ENCODE measurements around the gene CDKN2AIP.

The CDKN2AIP gene

DNA sequence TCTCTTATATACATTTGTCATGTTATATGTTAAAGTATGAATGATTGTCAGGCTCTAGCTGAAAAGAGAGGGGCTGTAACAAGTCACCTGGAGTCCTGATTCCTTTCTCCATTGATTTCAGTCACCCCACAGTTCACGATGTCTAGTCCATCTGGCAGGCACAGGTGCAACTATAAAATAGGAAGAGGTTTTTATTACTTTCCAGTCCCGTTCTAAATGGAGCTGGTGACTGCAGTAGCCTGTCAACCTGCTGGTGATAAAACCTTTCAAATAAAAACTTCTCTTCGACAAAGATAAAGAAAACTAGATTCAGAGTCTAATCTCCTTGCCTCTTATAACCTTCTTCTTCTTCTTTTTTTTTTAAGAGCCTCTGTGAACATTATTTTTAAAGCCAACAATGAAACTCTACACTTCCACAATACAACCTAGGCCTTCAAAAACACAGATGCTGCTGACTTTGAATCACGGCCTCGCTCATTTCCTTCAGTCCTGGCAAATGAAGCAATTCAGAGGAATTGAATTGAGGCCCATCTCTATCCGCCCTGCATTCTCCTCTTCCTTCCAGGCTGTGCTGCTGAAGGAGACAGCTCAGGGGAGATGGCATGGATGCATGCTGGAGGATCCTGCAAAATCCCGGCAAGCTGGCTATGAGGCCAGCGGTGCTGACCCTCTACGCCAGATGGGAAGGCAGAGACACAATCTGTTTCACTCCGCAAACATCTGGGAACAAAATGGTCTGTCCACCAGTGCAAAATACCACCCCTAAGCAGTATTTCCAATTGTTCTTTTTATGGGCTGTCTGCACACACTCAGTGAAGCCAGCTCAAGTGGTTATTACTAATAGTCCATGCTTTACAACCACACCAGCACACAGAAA is 27.3 kb upstream of the CDKN2AIP start:
- TF ChIP-seq, protein P1, sequence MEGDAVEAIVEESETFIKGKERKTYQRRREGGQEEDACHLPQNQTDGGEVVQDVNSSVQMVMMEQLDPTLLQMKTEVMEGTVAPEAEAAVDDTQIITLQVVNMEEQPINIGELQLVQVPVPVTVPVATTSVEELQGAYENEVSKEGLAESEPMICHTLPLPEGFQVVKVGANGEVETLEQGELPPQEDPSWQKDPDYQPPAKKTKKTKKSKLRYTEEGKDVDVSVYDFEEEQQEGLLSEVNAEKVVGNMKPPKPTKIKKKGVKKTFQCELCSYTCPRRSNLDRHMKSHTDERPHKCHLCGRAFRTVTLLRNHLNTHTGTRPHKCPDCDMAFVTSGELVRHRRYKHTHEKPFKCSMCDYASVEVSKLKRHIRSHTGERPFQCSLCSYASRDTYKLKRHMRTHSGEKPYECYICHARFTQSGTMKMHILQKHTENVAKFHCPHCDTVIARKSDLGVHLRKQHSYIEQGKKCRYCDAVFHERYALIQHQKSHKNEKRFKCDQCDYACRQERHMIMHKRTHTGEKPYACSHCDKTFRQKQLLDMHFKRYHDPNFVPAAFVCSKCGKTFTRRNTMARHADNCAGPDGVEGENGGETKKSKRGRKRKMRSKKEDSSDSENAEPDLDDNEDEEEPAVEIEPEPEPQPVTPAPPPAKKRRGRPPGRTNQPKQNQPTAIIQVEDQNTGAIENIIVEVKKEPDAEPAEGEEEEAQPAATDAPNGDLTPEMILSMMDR (IDR thresholded peaks at IDR 0.05; ENCODE audit: low read depth, low read length, missing control alignments), result no peak
- H3K4me3 ChIP-seq (ENCODE audit: low read depth, low read length), result no peak overlapping the region
- no peak for DNase-seq
- in situ Hi-C loops (cut with HindIII; ENCODE audit: low pct_ligation_motif_present, low sequenced_read_pairs), result no loop called here
- H3K36me3 ChIP-seq (replicated peaks), result no peaks in the 10 kb centered on the region
- H3K27ac ChIP-seq, result no peak overlapping the region
- no peaks in the 10 kb centered on the region for H3K27me3 ChIP-seq (replicated peaks)

DNA sequence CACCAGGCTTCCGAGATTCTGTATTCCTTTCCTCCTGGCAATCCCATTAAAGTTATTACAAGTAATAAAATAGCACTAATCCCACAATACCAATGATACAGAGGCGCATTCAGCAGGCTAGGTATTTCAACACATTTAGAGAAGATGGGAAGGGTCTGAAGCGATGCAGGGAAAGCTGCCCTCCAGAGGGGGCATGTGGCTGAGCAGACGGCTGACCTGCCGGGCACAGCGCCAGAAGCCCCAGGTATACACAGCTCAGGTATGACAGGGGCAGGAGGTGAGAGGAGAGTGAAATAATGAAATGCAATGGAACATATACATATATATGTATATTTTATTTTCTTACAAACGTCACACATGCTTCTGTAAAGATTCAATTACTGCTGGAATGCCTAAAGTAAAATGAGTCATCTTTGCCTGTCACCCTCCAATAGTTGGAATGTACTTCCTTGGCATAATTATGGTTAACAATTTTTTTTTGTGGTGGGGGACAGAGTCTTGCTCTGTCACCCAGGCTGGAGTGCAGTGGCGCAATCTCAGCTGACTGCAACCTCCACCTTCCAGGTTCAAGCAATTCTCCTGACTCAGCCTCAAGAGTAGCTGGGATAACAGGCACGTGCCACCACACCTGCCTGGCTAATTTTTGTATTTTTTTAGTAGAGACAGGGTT is 21.3 kb upstream of the CDKN2AIP start:
- H3K27me3 ChIP-seq (replicated peaks), result no peaks in the 10 kb centered on the region
- DNase-seq, result no peak
- TF ChIP-seq, protein P1 (IDR thresholded peaks at IDR 0.05; ENCODE audit: low read depth, low read length, missing control alignments), result no peak
- H3K36me3 ChIP-seq (replicated peaks), result no peaks in the 10 kb centered on the region
- H3K27ac ChIP-seq, result no peak overlapping the region
- in situ Hi-C loops (cut with HindIII; ENCODE audit: low pct_ligation_motif_present, low sequenced_read_pairs), result no loop called here
- no peak overlapping the region for H3K4me3 ChIP-seq (ENCODE audit: low read depth, low read length)

DNA sequence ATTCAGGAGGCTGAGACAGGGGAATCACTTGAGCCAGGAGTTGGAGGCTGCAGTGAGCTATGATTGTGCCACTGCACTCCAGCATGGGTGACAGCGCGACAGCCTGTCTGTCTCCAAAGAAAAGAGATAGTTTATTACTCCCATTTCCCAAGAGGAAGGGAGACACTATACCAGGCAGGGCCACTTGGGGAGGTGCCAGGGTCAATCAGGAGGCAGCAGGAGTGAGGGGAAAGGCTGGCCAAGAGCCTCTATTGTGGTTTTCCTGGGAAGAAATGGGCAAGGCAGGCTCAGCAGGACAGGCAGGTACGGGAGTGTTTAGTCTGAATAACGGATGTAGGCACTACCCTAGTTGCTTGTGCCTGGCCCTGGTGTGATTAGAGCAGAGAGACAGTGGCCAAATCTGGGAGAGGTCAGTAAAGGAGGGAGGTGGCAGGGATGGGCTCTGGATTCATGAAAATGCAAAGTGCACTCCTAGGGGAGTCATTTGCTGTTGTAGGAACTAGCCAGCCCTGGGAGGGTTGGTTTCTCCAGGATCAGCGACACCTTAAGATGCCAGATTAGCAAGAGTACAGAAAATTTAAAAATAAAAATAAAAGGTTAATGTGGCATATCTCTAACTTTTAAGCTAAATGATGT is 20.2 kb upstream of the CDKN2AIP start:
- in situ Hi-C loops (cut with HindIII; ENCODE audit: low pct_ligation_motif_present, low sequenced_read_pairs), result no loop called here
- TF ChIP-seq, protein P1 (IDR thresholded peaks at IDR 0.05; ENCODE audit: low read depth, low read length, missing control alignments), result no peak
- H3K36me3 ChIP-seq (replicated peaks), result no peaks in the 10 kb centered on the region
- no peak for DNase-seq
- H3K27ac ChIP-seq, result no peak overlapping the region
- no peak overlapping the region for H3K4me3 ChIP-seq (ENCODE audit: low read depth, low read length)
- no peaks in the 10 kb centered on the region for H3K27me3 ChIP-seq (replicated peaks)

DNA sequence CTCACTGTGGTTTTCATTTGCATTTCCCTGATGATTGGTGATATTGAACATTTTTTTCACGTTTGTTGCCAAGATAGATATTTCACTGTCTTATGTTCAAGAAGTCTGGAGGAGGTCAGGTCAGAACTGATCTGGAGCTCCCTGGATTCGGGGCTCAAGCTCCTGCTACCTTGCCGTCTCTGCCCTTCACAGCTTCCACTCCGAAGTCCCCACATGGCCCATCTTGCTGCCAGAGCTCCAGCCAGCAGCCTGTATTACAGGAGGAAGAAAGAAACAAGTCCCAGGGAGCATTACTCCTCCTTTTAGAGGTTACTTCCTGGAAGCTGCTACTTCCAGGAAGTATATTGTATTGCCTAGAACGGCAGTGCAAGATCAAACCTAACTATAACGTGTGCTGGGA is 17.9 kb upstream of the CDKN2AIP start:
- H3K27ac ChIP-seq, result no peak overlapping the region

DNA sequence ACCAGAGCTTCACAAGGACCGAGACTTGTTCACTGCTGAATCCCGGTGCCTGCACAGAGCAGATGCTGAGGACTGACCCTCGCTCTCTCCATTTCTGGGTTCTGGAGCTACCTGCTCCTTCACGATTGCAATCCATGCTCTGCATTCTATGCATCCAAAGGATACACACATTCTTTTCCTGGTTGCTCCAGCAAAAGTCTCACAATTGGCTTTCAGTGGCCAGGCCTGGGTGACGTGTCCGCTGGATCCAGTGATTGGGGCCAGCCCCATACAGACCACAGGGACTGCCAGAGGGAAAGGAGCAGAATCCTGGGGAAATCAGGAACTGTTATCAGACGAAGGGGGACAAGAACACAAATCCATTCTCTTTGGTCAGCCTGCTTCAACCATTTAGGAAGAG is 14.9 kb upstream of the CDKN2AIP start:
- Histone ChIP-seq H3K27ac (no peak overlapping the region), H3K4me3 (ENCODE audit: low read depth, low read length) (no peak overlapping the region), H3K27me3 (replicated peaks) (no peaks in the 10 kb centered on the region), H3K36me3 (replicated peaks) (no peaks in the 10 kb centered on the region)
- TF ChIP-seq, protein P1 (IDR thresholded peaks at IDR 0.05; ENCODE audit: low read depth, low read length, missing control alignments), result no peak
- DNase-seq, result no peak
- in situ Hi-C loops (cut with HindIII; ENCODE audit: low pct_ligation_motif_present, low sequenced_read_pairs), result no loop called here

More for the DNA sequence above, 17.9 kb upstream of the CDKN2AIP start:
- in situ Hi-C loops (cut with HindIII; ENCODE audit: low pct_ligation_motif_present, low sequenced_read_pairs), result no loop called here
- no peak for DNase-seq
- TF ChIP-seq, protein P1 (IDR thresholded peaks at IDR 0.05; ENCODE audit: low read depth, low read length, missing control alignments), result no peak
- Histone ChIP-seq H3K4me3 (ENCODE audit: low read depth, low read length) (no peak overlapping the region), H3K27me3 (replicated peaks) (no peaks in the 10 kb centered on the region), H3K36me3 (replicated peaks) (no peaks in the 10 kb centered on the region)

Data from brain microvascular endothelial cell (primary cell).